Measurements from ENCODE around the gene EN1. TPM values are rescaled to one million over a fixed set of nuclear protein-coding genes. Genes with fewer than 3 reads are reported as not detected.
A peak's percentile ranks its signal among the peaks of the same experiment; 100 is the strongest.

Gene EN1
- total RNA-seq, 1 experiment from 2014 or later, result not detected

- TF ChIP-seq CTCF (conservative IDR thresholded peaks at IDR 0.05) (no peak), EZH2 (IDR thresholded peaks at IDR 0.05; ENCODE audit: low read depth) (no peak)
- Histone ChIP-seq H3K4me2 (no peak overlapping the region), H3K4me1 (replicated peaks; ENCODE audit: insufficient read depth) (peaks cover 43% of the 10 kb centered on the region), H3K27ac (no peak overlapping the region), H3K9me2 (ENCODE audit: insufficient read depth) (no peaks in the 10 kb centered on the region), H3K79me2 (ENCODE audit: low read depth) (no peaks in the 10 kb centered on the region), H2AFZ (no peak overlapping the region), H3K27me3 (ENCODE audit: insufficient read depth, low read depth) (no peaks in the 10 kb centered on the region), H3F3A (ENCODE audit: insufficient read depth, low read depth) (peaks cover 15% of the 10 kb centered on the region), H4K20me1 (ENCODE audit: insufficient read depth) (no peaks in the 10 kb centered on the region), H3K36me3 (ENCODE audit: low read depth) (no peaks in the 10 kb centered on the region), H3K4me3 (no peak overlapping the region), H3K9me3 (ENCODE audit: insufficient read depth, low read depth) (no peaks in the 10 kb centered on the region)
- POLR2A ChIA-PET (ENCODE audit: unreplicated experiment), result no interaction called here
- BruUV-seq (replicated peaks), result no TSS peak
- DNase-seq, result no peak
- intact Hi-C loops (cut with micrococcal nuclease; ENCODE audit: unreplicated experiment), result loop anchor here (5.0 to 10.0 kb wide), 3 partner anchors 134 to 527 kb away; no protein-coding TSS in a partner anchor
- CTCF ChIA-PET, result interaction anchor here (0.6 kb wide), 1 partner anchor 9 kb away, joined by 4 read pairs; no protein-coding TSS in a partner anchor
Observed at GRCh38 chr2:118880501-118880900, 33.1 kb upstream of the EN1 start.

GRCh38 chr2:118878531-118879149 lies 31.2 kb upstream of the EN1 start:
- H3K27me3 ChIP-seq (ENCODE audit: insufficient read depth, low read depth), result no peaks in the 10 kb centered on the region
- no peaks in the 10 kb centered on the region for H3K9me2 ChIP-seq (ENCODE audit: insufficient read depth)
- H2AFZ ChIP-seq, result no peak overlapping the region
- H3F3A ChIP-seq (ENCODE audit: insufficient read depth, low read depth), result peaks cover 15% of the 10 kb centered on the region
- CTCF ChIA-PET, result interaction anchor here (0.6 to 0.8 kb wide), 2 partner anchors 413 to 602 kb away, joined by 3 to 5 read pairs; no protein-coding TSS in a partner anchor
- no peaks in the 10 kb centered on the region for H3K79me2 ChIP-seq (ENCODE audit: low read depth)
- peak in 1 of 2 experiments; percentile 98 for DNase-seq
- H4K20me1 ChIP-seq (ENCODE audit: insufficient read depth), result no peaks in the 10 kb centered on the region
- H3K4me3 ChIP-seq, result no peak overlapping the region
- H3K4me2 ChIP-seq, result peak overlapping the region; percentile 29
- no peaks in the 10 kb centered on the region for H3K36me3 ChIP-seq (ENCODE audit: low read depth)
- intact Hi-C loops (cut with micrococcal nuclease; ENCODE audit: unreplicated experiment), result no loop called here
- POLR2A ChIA-PET (ENCODE audit: unreplicated experiment), result no interaction called here
- TF ChIP-seq EZH2 (IDR thresholded peaks at IDR 0.05; ENCODE audit: low read depth) (no peak), CTCF (conservative IDR thresholded peaks at IDR 0.05) (no peak)
- H3K4me1 ChIP-seq (replicated peaks; ENCODE audit: insufficient read depth), result peaks cover 43% of the 10 kb centered on the region
- BruUV-seq (replicated peaks), result no TSS peak
- H3K9me3 ChIP-seq (ENCODE audit: insufficient read depth, low read depth), result no peaks in the 10 kb centered on the region
- H3K27ac ChIP-seq, result peak overlapping the region; percentile 30

- no peaks in the 10 kb centered on the region for H3K36me3 ChIP-seq (ENCODE audit: low read depth)
- BruUV-seq (replicated peaks), result no TSS peak
- H3K4me1 ChIP-seq (replicated peaks; ENCODE audit: insufficient read depth), result peaks cover 23% of the 10 kb centered on the region
- no peak overlapping the region for H3K4me2 ChIP-seq
- H3F3A ChIP-seq (ENCODE audit: insufficient read depth, low read depth), result peaks cover 15% of the 10 kb centered on the region
- peak in 1 of 2 experiments; percentile 62 for DNase-seq
- POLR2A ChIA-PET (ENCODE audit: unreplicated experiment), result no interaction called here
- intact Hi-C loops (cut with micrococcal nuclease; ENCODE audit: unreplicated experiment), result no loop called here
- H4K20me1 ChIP-seq (ENCODE audit: insufficient read depth), result no peaks in the 10 kb centered on the region
- H2AFZ ChIP-seq, result no peak overlapping the region
- CTCF ChIA-PET, result no interaction called here
- no peak overlapping the region for H3K27ac ChIP-seq
- no peaks in the 10 kb centered on the region for H3K79me2 ChIP-seq (ENCODE audit: low read depth)
- no peaks in the 10 kb centered on the region for H3K27me3 ChIP-seq (ENCODE audit: insufficient read depth, low read depth)
- TF ChIP-seq EZH2 (IDR thresholded peaks at IDR 0.05; ENCODE audit: low read depth) (no peak), CTCF (conservative IDR thresholded peaks at IDR 0.05) (no peak)
- H3K9me2 ChIP-seq (ENCODE audit: insufficient read depth), result no peaks in the 10 kb centered on the region
- H3K4me3 ChIP-seq, result no peak overlapping the region
- H3K9me3 ChIP-seq (ENCODE audit: insufficient read depth, low read depth), result no peaks in the 10 kb centered on the region
Observed at GRCh38 chr2:118875318-118875717, 27.9 kb upstream of the EN1 start.

All from PC-9 (cell line).